ENCODE data around the gene NXPE1. TPM values are rescaled to one million over a fixed set of nuclear protein-coding genes. Genes with fewer than 3 reads are reported as not detected.

Gene NXPE1
- total RNA-seq, 1 donor from 2014 or later, result not detected

DNA sequence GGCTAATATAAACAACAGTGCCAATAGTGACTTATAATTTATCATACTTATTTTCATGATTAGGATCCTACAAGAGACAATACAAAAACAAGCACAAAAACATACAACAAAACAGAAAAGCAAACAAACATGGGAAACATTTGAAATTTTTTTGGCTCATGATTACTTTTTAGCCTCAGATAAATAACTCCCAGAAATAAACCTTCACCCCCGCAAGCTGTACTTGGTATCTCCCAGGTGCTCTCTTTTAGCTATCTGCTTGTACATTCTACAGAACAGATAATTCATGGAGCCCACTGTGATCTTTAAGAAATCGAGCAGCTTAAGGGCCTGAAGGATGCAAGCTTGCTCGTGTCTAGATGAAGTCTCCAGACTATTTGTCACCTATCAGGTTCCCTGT is 35.0 kb upstream of the NXPE1 start:
- Histone ChIP-seq H3K9ac (ENCODE audit: low read length) (no peak overlapping the region), H3K27me3 (ENCODE audit: insufficient read depth, low read length) (no peaks in the 10 kb centered on the region), H2AFZ (ENCODE audit: low read depth, low read length) (no peak overlapping the region), H3K4me3 (ENCODE audit: insufficient read depth, low read depth, low read length) (no peak overlapping the region), H3K4me2 (ENCODE audit: low read length) (no peak overlapping the region), H3K27ac (ENCODE audit: low read depth, low read length) (no peak overlapping the region), H3K36me3 (ENCODE audit: insufficient read depth, low read length) (no peaks in the 10 kb centered on the region), H3K9me3 (ENCODE audit: insufficient read depth, low read depth, low read length) (no peaks in the 10 kb centered on the region), H4K20me1 (ENCODE audit: insufficient read depth, low read length) (no peaks in the 10 kb centered on the region), H3K4me1 (ENCODE audit: insufficient read depth, low read length) (no peaks in the 10 kb centered on the region), H3K79me2 (ENCODE audit: insufficient read depth, low read length) (no peaks in the 10 kb centered on the region)
- H3K4me3 Mint-ChIP-seq (ENCODE audit: unreplicated experiment), result no peak overlapping the region
- no peak overlapping the region for H3K27ac Mint-ChIP-seq (ENCODE audit: unreplicated experiment)
- no peak for TF ChIP-seq EZH2 (IDR thresholded peaks at IDR 0.05; ENCODE audit: insufficient read depth, low read length)
- DNase-seq (ENCODE audit: low read depth) (no peak), FAIRE-seq (no peak)
- H3K9me3 Mint-ChIP-seq (ENCODE audit: unreplicated experiment), result no peaks in the 10 kb centered on the region
- no peaks in the 10 kb centered on the region for H3K36me3 Mint-ChIP-seq (ENCODE audit: low read depth, unreplicated experiment)
- H3K4me1 Mint-ChIP-seq (ENCODE audit: low read depth, unreplicated experiment), result no peaks in the 10 kb centered on the region
- H3K27me3 Mint-ChIP-seq (ENCODE audit: low read depth, unreplicated experiment), result no peaks in the 10 kb centered on the region

DNA sequence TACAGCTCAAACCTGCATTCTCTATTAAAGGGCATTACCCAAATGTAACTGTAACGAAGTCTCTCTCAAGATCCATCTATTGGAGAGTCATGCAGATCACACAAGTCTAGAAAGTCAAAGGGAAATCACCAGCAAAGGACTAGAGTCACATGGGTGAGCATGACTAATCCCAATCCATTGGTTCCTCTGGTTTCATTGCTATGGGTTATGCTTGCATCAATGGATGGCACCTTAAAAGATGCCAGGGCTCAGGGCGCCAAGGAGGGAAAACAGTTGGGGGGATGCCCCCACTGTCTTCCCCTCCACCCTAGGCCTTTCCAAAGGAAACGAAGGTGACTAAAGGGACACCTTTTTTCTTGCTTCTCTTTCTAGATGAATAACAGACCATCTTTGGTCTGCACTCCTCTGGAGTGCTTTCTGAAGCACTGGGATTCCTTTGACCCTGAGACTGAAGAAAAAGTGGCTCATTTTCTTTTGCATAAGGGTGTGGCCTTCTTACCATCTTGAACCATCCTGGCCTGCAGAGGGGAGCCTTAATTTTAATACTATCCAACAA is 27.8 kb upstream of the NXPE1 start:
- H3K4me3 ChIP-seq (ENCODE audit: insufficient read depth, low read depth, low read length), result no peak overlapping the region

DNA sequence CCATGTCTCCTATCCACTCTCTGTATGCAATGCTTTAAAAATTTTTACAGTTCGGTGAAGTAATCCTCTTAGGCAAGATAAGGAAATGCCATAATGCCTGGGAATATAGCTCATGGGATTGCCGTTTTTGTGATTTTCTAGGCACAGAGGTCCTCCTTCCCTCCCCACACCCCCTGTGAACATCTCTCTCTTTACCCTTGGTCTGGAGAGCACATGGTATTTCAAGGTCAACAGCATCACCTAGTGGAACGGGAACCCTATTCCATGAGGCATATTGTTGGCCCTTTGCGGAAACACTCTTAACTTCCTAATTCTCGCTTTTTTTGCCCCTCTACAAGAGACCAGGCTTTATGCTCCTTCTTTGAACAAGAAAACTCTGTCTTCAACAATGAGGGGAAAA is 27.1 kb upstream of the NXPE1 start:
- TF ChIP-seq, protein P1, sequence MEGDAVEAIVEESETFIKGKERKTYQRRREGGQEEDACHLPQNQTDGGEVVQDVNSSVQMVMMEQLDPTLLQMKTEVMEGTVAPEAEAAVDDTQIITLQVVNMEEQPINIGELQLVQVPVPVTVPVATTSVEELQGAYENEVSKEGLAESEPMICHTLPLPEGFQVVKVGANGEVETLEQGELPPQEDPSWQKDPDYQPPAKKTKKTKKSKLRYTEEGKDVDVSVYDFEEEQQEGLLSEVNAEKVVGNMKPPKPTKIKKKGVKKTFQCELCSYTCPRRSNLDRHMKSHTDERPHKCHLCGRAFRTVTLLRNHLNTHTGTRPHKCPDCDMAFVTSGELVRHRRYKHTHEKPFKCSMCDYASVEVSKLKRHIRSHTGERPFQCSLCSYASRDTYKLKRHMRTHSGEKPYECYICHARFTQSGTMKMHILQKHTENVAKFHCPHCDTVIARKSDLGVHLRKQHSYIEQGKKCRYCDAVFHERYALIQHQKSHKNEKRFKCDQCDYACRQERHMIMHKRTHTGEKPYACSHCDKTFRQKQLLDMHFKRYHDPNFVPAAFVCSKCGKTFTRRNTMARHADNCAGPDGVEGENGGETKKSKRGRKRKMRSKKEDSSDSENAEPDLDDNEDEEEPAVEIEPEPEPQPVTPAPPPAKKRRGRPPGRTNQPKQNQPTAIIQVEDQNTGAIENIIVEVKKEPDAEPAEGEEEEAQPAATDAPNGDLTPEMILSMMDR (IDR thresholded peaks at IDR 0.05; ENCODE audit: insufficient read depth, low read depth, low read length), result no peak
- TF ChIP-seq EZH2 (IDR thresholded peaks at IDR 0.05; ENCODE audit: insufficient read depth, low read length), result no peak
- Histone ChIP-seq H3K4me1 (ENCODE audit: insufficient read depth, low read length) (no peaks in the 10 kb centered on the region), H4K20me1 (ENCODE audit: insufficient read depth, low read length) (no peaks in the 10 kb centered on the region), H3K9me3 (ENCODE audit: insufficient read depth, low read depth, low read length) (peaks cover 21% of the 10 kb centered on the region), H3K27ac (ENCODE audit: low read depth, low read length) (no peak overlapping the region), H3K4me3 (ENCODE audit: insufficient read depth, low read depth, low read length) (no peak overlapping the region), H3K79me2 (ENCODE audit: insufficient read depth, low read length) (no peaks in the 10 kb centered on the region), H3K36me3 (ENCODE audit: insufficient read depth, low read length) (no peaks in the 10 kb centered on the region), H2AFZ (ENCODE audit: low read depth, low read length) (no peak overlapping the region), H3K4me2 (ENCODE audit: low read length) (no peak overlapping the region), H3K27me3 (ENCODE audit: insufficient read depth, low read length) (no peaks in the 10 kb centered on the region), H3K9ac (ENCODE audit: low read length) (no peak overlapping the region)
- FAIRE-seq (no peak), DNase-seq (ENCODE audit: low read depth) (no peak)
- peaks cover 31% of the 10 kb centered on the region for H3K9me3 Mint-ChIP-seq (ENCODE audit: unreplicated experiment)
- peaks cover 3% of the 10 kb centered on the region for H3K36me3 Mint-ChIP-seq (ENCODE audit: low read depth, unreplicated experiment)
- H3K4me1 Mint-ChIP-seq (ENCODE audit: low read depth, unreplicated experiment), result no peaks in the 10 kb centered on the region
- no peaks in the 10 kb centered on the region for H3K27me3 Mint-ChIP-seq (ENCODE audit: low read depth, unreplicated experiment)
- H3K27ac Mint-ChIP-seq (ENCODE audit: unreplicated experiment), result no peak overlapping the region
- no peak overlapping the region for H3K4me3 Mint-ChIP-seq (ENCODE audit: unreplicated experiment)

More for the DNA sequence above, 27.8 kb upstream of the NXPE1 start:
- no peak overlapping the region for H3K27ac Mint-ChIP-seq (ENCODE audit: unreplicated experiment)
- no peaks in the 10 kb centered on the region for H3K4me1 Mint-ChIP-seq (ENCODE audit: low read depth, unreplicated experiment)
- no peaks in the 10 kb centered on the region for H3K4me1 ChIP-seq (ENCODE audit: insufficient read depth, low read length)
- H3K9ac ChIP-seq (ENCODE audit: low read length), result no peak overlapping the region
- H3K4me3 Mint-ChIP-seq (ENCODE audit: unreplicated experiment), result no peak overlapping the region
- no peak for DNase-seq (ENCODE audit: low read depth)
- H3K36me3 ChIP-seq (ENCODE audit: insufficient read depth, low read length), result no peaks in the 10 kb centered on the region
- H3K9me3 Mint-ChIP-seq (ENCODE audit: unreplicated experiment), result peaks cover 31% of the 10 kb centered on the region
- H2AFZ ChIP-seq (ENCODE audit: low read depth, low read length), result no peak overlapping the region
- H3K79me2 ChIP-seq (ENCODE audit: insufficient read depth, low read length), result no peaks in the 10 kb centered on the region
- H3K9me3 ChIP-seq (ENCODE audit: insufficient read depth, low read depth, low read length), result peaks cover 21% of the 10 kb centered on the region
- no peaks in the 10 kb centered on the region for H4K20me1 ChIP-seq (ENCODE audit: insufficient read depth, low read length)
- H3K27me3 ChIP-seq (ENCODE audit: insufficient read depth, low read length), result no peaks in the 10 kb centered on the region
- H3K4me2 ChIP-seq (ENCODE audit: low read length), result no peak overlapping the region
- FAIRE-seq, result no peak
- no peaks in the 10 kb centered on the region for H3K27me3 Mint-ChIP-seq (ENCODE audit: low read depth, unreplicated experiment)
- TF ChIP-seq EZH2 (IDR thresholded peaks at IDR 0.05; ENCODE audit: insufficient read depth, low read length), result no peak
- TF ChIP-seq, protein P1 (IDR thresholded peaks at IDR 0.05; ENCODE audit: insufficient read depth, low read depth, low read length), result no peak
- H3K36me3 Mint-ChIP-seq (ENCODE audit: low read depth, unreplicated experiment), result peaks cover 3% of the 10 kb centered on the region
- no peak overlapping the region for H3K27ac ChIP-seq (ENCODE audit: low read depth, low read length)

All from astrocyte (in vitro differentiated cells and primary cell).